OCI-LY3 (cell line): ENCODE measurements around the gene REEP6.

Source experiments
- H2AFZ ChIP-seq: fragments of 200-600, 300-600 bp; shearing (Covaris generic); 2 replicates; pipeline ENCODE4 v1.6.0; 2014; ENCODE audit warnings: antibody characterized with exemption, low read depth, low read length
- H3K27ac ChIP-seq: fragments of 200-600, 300-600 bp; sonication (generic); 2 replicates; pipeline ENCODE4 v1.5.1; 2014; ENCODE audit warnings: mild to moderate bottlenecking, low read length, moderate library complexity, mixed read lengths
- H3K27me3 ChIP-seq: fragments of 200-600, 300-600 bp; sonication (generic); 2 replicates; pipeline ENCODE4 v1.6.1; 2014; ENCODE audit warnings: low read depth, low read length, mixed read lengths
- H3K36me3 ChIP-seq: fragments of 200-600, 300-600 bp; sonication (generic); replicated peaks from 2 replicates; pipeline ENCODE3; 2014; ENCODE audit warnings: low read depth, low read length, mixed read lengths
- H3K4me1 ChIP-seq: fragments of 300-600, 200-600 bp; sonication (generic); 2 replicates; pipeline ENCODE4 v1.6.1; 2014; ENCODE audit warnings: low read length, mixed read lengths
- H3K4me2 ChIP-seq: fragments of 200-600, 300-600 bp; sonication (generic); 2 replicates; pipeline ENCODE4 v1.6.1; 2014; ENCODE audit warnings: low read length, mixed read lengths
- H3K4me3 ChIP-seq: fragments of 300-600, 200-600 bp; sonication (generic); 2 replicates; pipeline ENCODE4 v1.5.1; 2014; ENCODE audit warnings: antibody characterized with exemption, mild to moderate bottlenecking, low read length, moderate library complexity
- H3K79me2 ChIP-seq: fragments of 300-600, 200-600 bp; shearing (Covaris generic); 2 replicates; pipeline ENCODE4 v1.6.1; 2014; ENCODE audit warnings: mild to moderate bottlenecking, low read length, mixed read lengths
- H3K9ac ChIP-seq: fragments of 300-600, 200-600 bp; shearing (Covaris generic); 2 replicates; pipeline ENCODE4 v1.6.0; 2014; ENCODE audit warnings: mild to moderate bottlenecking, low read length, moderate library complexity
- H3K9me3 ChIP-seq: fragments of 200-600, 300-600 bp; shearing (Covaris generic); 2 replicates; pipeline ENCODE4 v1.6.1; 2014; ENCODE audit warnings: low read length, mixed read lengths; ENCODE audit not compliant: insufficient read depth
- H4K20me1 ChIP-seq: fragments of 200-600, 300-600 bp; sonication (generic); 2 replicates; pipeline ENCODE4 v1.6.1; 2016; ENCODE audit warnings: low read length, mixed read lengths; ENCODE audit not compliant: insufficient read depth
- CTCF ChIP-seq: fragments of 200-600, 300-600 bp; sonication (generic); IDR thresholded peaks from 2 replicates; pipeline ENCODE4 v1.5.1; 2014; ENCODE audit warnings: antibody characterized with exemption, low read length, low read depth
- EZH2phosphoT487 ChIP-seq: fragments of 200-600 bp; shearing (Covaris generic); IDR thresholded peaks from 2 replicates; pipeline ENCODE4 v1.6.1; 2018; ENCODE audit warnings: antibody characterized with exemption, mixed run types, low read depth

Gene REEP6

DNA sequence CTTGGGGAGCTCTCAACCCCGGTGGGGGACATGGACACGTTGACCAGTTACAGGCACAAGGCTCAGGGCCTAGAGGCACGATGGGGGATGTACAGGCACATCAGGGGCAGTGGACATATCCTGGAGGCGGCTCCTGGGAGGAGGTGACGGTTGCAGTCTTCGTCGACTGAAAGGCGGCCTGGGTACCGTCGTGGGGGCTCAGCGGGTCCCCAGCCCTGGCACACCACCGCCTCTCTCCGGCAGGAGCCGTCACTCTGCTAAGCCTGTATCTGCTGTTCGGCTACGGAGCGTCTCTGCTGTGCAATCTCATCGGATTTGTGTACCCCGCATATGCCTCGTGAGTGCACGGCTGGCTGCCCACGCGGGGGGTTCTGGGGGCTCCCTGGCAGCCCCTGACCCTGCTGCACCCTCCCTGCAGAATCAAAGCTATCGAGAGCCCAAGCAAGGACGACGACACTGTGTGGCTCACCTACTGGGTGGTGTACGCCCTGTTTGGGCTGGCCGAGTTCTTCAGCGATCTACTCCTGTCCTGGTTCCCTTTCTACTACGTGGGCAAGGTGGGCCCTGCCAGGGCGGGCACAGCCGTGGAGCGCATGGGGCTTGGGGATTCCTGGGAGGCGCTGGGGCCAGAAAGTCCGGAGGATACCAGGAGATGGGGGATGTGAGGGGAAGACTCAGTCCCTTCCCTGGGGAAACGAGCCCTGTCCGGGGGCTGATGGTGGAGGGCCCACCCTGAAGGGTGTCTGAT, 4.2 kb downstream of the REEP6 start:
- no peaks in the 10 kb centered on the region for H3K36me3 ChIP-seq
- no peak overlapping the region for H3K27ac ChIP-seq
- H3K4me3 ChIP-seq: no peak overlapping the region
- no peaks in the 10 kb centered on the region for H3K4me1 ChIP-seq
- H3K79me2 ChIP-seq: no peaks in the 10 kb centered on the region
- H3K9ac ChIP-seq: no peak overlapping the region
- TF ChIP-seq CTCF (no peak), EZH2phosphoT487 (no peak)
- H3K9me3 ChIP-seq: no peaks in the 10 kb centered on the region
- H3K27me3 ChIP-seq: no peaks in the 10 kb centered on the region
- no peaks in the 10 kb centered on the region for H4K20me1 ChIP-seq
- H2AFZ ChIP-seq: no peak overlapping the region
- H3K4me2 ChIP-seq: no peak overlapping the region

DNA sequence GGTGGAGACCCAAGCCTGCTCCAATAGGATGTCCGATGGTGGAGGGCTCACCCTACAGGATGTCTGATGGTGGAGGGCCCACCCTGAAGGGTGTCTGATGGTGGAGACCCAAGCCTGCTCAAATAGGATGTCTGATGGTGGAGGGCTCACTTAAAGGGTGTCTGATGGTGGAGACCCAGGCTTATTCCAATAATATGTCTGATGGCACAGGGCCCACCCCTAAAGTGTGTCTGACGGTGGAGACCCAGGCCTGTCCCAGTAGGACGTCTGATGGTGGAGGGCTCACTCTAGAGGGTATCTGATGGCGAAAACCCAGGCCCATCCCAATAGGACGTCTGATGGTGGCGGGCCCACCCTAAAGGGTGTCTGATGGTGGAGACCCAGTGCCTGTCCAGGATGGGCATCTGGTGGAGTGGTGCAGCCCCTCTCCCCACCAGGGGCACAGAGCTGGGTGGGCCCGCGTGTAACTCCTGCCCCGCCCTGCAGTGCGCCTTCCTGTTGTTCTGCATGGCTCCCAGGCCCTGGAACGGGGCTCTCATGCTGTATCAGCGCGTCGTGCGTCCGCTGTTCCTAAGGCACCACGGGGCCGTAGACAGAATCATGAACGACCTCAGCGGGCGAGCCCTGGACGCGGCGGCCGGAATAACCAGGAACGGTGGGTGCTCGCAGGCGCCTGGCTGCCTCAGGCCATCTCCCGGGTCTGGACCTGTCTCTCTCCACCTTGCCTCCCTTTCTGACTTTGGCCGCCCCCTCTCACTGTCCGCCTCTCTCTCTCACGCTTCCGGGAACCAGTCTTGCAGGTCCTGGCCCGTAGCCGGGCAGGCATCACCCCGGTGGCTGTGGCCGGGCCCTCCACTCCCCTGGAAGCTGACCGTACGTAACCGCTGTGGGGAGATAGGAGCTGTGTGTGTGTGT, 5.1 kb downstream of the REEP6 start:
- H3K4me1 ChIP-seq: no peaks in the 10 kb centered on the region
- no peak overlapping the region for H3K27ac ChIP-seq
- no peak overlapping the region for H3K4me3 ChIP-seq
- H3K27me3 ChIP-seq: no peaks in the 10 kb centered on the region
- no peaks in the 10 kb centered on the region for H4K20me1 ChIP-seq
- TF ChIP-seq EZH2phosphoT487: no peak
- TF ChIP-seq CTCF: no peak
- H2AFZ ChIP-seq: no peak overlapping the region
- H3K9ac ChIP-seq: no peak overlapping the region
- no peaks in the 10 kb centered on the region for H3K9me3 ChIP-seq
- H3K79me2 ChIP-seq: no peaks in the 10 kb centered on the region
- no peak overlapping the region for H3K4me2 ChIP-seq
- no peaks in the 10 kb centered on the region for H3K36me3 ChIP-seq

GRCh38 chr19:1496714-1497577, 6.0 kb downstream of the REEP6 start:
- Histone ChIP-seq H3K27ac (no peak overlapping the region), H2AFZ (no peak overlapping the region), H3K9ac (no peak overlapping the region), H3K4me2 (no peak overlapping the region), H3K36me3 (no peaks in the 10 kb centered on the region), H3K4me1 (no peaks in the 10 kb centered on the region), H3K4me3 (no peak overlapping the region), H3K9me3 (no peaks in the 10 kb centered on the region), H3K27me3 (no peaks in the 10 kb centered on the region), H3K79me2 (no peaks in the 10 kb centered on the region), H4K20me1 (no peaks in the 10 kb centered on the region)
- TF ChIP-seq CTCF: no peak
- TF ChIP-seq EZH2phosphoT487: no peak
